CD4-positive, alpha-beta memory T cell (primary cell): ENCODE results near the gene TMEM87B. TPM values are rescaled to one million over a fixed set of nuclear protein-coding genes. Genes with fewer than 3 reads are reported as not detected.

Experiments
- CTCF ChIA-PET: fragments of 350-600 bp; sonication (Branson Sonifier 250); formaldehyde crosslinking; loops from one replicate; lab custom pipeline; 2021; ENCODE audit warnings: inconsistent platforms; ENCODE audit not compliant: partially characterized antibody; lab: Charles Lee
- POLR2A ChIA-PET: fragments of 350-600 bp; sonication (Branson Sonifier 250); formaldehyde crosslinking; loops from one replicate; lab custom pipeline; 2021; ENCODE audit not compliant: partially characterized antibody; lab: Charles Lee
- DNase-seq, 5 donors: peaks; one replicate each; pipeline versions ENCODE4 v3.0.0 to v3.0.0-alpha.2; 2020 to 2022; ENCODE audit warnings: mixed read lengths in 1 of 5
- H3K27ac ChIP-seq: one replicate; pipeline ENCODE4 v1.7.0; 2013; ENCODE audit warnings: low read depth, low read length
- H3K27me3 ChIP-seq: 2 replicates; pipeline ENCODE4 v1.7.0; 2013; ENCODE audit warnings: mild to moderate bottlenecking, low read length, moderate library complexity; ENCODE audit not compliant: insufficient read depth
- H3K36me3 ChIP-seq: 2 replicates; pipeline ENCODE4 v1.7.0; 2013; ENCODE audit warnings: mild to moderate bottlenecking, low read length, moderate library complexity; ENCODE audit not compliant: insufficient read depth
- H3K4me1 ChIP-seq: 2 replicates; pipeline ENCODE4 v1.7.0; 2013; ENCODE audit warnings: mild to moderate bottlenecking, low read length, moderate library complexity; ENCODE audit not compliant: insufficient read depth
- H3K4me3 ChIP-seq, 2 donors: one replicate each; pipeline ENCODE4 v1.7.0; 2013; ENCODE audit warnings: low read length in 2 of 2, mild to moderate bottlenecking in 1 of 2
- H3K9me3 ChIP-seq, 2 donors: one replicate each; pipeline ENCODE4 v1.7.0; 2013; ENCODE audit warnings: low read length in 2 of 2, control low read depth in 1 of 2; ENCODE audit not compliant: control insufficient read depth in 1 of 2
- H3K27ac Mint-ChIP-seq, 7 donors: one replicate each; pipeline ENCODE4 v1.8.0; 2020 to 2021; ENCODE audit warnings: mixed read lengths in 7 of 7, mild to moderate bottlenecking in 6 of 7, inconsistent platforms in 3 of 7, moderate library complexity in 3 of 7
- H3K27me3 Mint-ChIP-seq, 2 donors: one replicate each; pipeline ENCODE4 v1.8.0; 2020 to 2021; ENCODE audit warnings: mixed read lengths in 2 of 2
- H3K36me3 Mint-ChIP-seq, 2 donors: one replicate each; pipeline ENCODE4 v1.8.0; 2020 to 2021; ENCODE audit warnings: mixed read lengths in 2 of 2, inconsistent platforms in 1 of 2, mild to moderate bottlenecking in 1 of 2
- H3K4me1 Mint-ChIP-seq, 4 donors: one replicate each; pipeline ENCODE4 v1.8.0; 2020 to 2021; ENCODE audit warnings: mixed read lengths in 4 of 4, mild to moderate bottlenecking in 1 of 4
- H3K4me3 Mint-ChIP-seq, 8 donors: one replicate each; pipeline ENCODE4 v1.8.0; 2020 to 2021; ENCODE audit warnings: mixed read lengths in 8 of 8, mild to moderate bottlenecking in 7 of 8, moderate library complexity in 6 of 8, inconsistent platforms in 3 of 8
- H3K9me3 Mint-ChIP-seq, 8 donors: one replicate each; pipeline ENCODE4 v1.8.0; 2020 to 2021; ENCODE audit warnings: mixed read lengths in 8 of 8, mild to moderate bottlenecking in 5 of 8, inconsistent platforms in 3 of 8, moderate library complexity in 1 of 8
- intact Hi-C: fragments of 100-400 bp; cut with micrococcal nuclease; formaldehyde crosslinking; loops from one replicate; pipeline ENCODE4 v1.15.1; 2023
- polyA plus RNA-seq, 2 donors: library from polyadenylated mRNA; unstranded; fragments of 300-500 nt; fragmentation: Illumina TruSeq; gene quantifications; one replicate each; pipeline ENCODE4 v1.2.3, GENCODE V29; 2021
- total RNA-seq, 2 experiments: library from RNA; stranded (reverse); gene quantifications; one replicate each; pipeline ENCODE4 v1.2.3, GENCODE V29; 2021

Gene TMEM87B
- total and polyA plus RNA-seq, 4 experiments from 2014 or later = 12.5 to 28.7 (median 21.8) TPM

DNA sequence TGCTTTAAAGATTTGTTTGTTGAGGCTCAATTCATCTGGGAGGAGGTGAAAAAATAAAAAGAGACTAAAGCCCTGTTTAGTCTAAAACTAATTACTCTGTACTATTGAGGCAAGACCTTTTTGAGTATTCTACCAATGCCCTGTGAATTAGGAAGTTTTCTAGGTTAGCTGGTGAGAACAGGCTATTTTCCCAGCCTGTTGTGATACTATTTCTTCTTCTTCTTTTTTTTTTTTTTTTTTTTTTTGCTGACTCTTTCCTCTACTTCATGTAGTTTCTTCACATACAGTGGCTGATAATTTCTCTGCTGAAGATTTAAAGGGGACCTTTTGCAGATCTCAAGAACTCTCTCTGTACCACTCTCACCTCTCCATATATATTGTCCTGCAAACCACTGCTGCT, 8.8 kb upstream of the TMEM87B start:
- Histone ChIP-seq H3K9me3 (no peaks in the 10 kb centered on the region), H3K36me3 (no peaks in the 10 kb centered on the region), H3K27ac (no peak overlapping the region), H3K4me3 (no peak overlapping the region), H3K27me3 (no peaks in the 10 kb centered on the region), H3K4me1 (no peaks in the 10 kb centered on the region)
- ChIA-PET CTCF (interaction anchor here (0.6 to 1.6 kb wide), 5 partner anchors 8 to 159 kb away, joined by 3 to 7 read pairs (median 5); no protein-coding TSS in a partner anchor), POLR2A (no interaction called here)
- intact Hi-C loops = no loop called here
- H3K4me1 Mint-ChIP-seq = peaks cover 0 to 5% (median under 1%) of the 10 kb centered on the region in 4 donors
- no peak for DNase-seq
- no peaks in the 10 kb centered on the region for H3K36me3 Mint-ChIP-seq
- H3K9me3 Mint-ChIP-seq = peaks cover 0 to 8% (median 6%) of the 10 kb centered on the region in 8 donors
- no peak overlapping the region for H3K4me3 Mint-ChIP-seq
- no peak overlapping the region for H3K27ac Mint-ChIP-seq
- H3K27me3 Mint-ChIP-seq = peaks cover 2 to 9% of the 10 kb centered on the region in 2 donors

DNA sequence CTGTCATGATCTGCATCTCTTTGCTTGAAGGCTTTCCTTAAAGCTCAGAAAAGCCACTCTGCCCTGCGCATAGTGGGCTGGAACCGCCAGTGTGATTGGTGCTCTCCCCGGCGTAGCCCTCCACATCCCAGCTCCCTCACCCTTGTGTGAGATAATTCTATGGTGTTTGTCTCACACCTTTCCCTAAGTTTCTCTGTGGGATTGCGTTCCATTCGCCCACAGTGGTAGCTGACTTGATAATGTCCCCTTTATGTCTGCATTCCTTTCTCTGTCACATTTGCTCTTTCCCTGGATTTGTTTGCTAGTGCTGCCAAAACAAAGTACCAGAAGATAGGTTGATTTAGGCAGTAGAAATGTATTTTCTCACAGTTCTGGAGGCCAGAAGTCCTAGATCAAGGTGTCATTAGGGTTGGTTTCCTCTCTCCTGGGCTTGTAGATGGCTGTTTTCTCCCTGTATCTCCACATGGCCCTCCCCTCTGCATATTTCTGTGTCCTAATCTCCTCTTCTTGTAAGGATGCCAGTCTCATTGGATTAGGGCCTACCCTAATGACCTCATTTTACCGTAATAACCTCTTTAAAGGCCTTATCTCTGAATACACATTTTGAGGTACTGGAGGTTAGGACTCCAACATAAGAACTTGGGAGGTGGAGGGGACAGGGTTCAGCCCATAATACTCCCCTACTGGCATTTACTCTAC, 7.4 kb upstream of the TMEM87B start:
- peaks cover 0 to 5% (median under 1%) of the 10 kb centered on the region in 4 donors for H3K4me1 Mint-ChIP-seq
- ChIA-PET CTCF (interaction anchor here (0.9 to 1.6 kb wide), 4 partner anchors 11 to 160 kb away, joined by 3 to 15 read pairs (median 6); no protein-coding TSS in a partner anchor), POLR2A (no interaction called here)
- no peak overlapping the region for H3K27ac Mint-ChIP-seq
- H3K36me3 Mint-ChIP-seq = no peaks in the 10 kb centered on the region
- Histone ChIP-seq H3K4me1 (no peaks in the 10 kb centered on the region), H3K36me3 (no peaks in the 10 kb centered on the region), H3K4me3 (no peak overlapping the region), H3K27me3 (no peaks in the 10 kb centered on the region), H3K27ac (no peak overlapping the region), H3K9me3 (no peaks in the 10 kb centered on the region)
- no peak overlapping the region for H3K4me3 Mint-ChIP-seq
- H3K27me3 Mint-ChIP-seq = peaks cover 2 to 9% of the 10 kb centered on the region in 2 donors
- DNase-seq = no peak
- intact Hi-C loops = loop anchor here (1.0 kb wide), 1 partner anchor 160 kb away; no protein-coding TSS in a partner anchor
- H3K9me3 Mint-ChIP-seq = peaks cover 0 to 8% (median 6%) of the 10 kb centered on the region in 8 donors

DNA sequence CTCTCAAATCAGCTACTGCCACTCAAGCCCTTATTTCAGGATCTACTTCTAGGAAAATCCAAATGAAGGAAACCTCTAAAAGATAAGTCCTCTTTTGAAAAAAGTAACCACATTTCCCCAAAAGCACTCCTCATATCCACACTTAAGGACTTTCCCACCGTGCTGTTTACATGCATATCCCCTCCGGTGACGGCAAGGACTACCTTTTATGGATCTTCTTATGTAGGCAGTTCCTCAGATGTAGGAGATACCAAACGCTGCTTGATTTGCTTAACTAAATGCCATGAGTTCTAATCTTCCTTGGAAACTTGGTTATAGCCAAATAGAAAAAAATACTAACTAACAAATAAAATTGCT, 6.9 kb upstream of the TMEM87B start:
- H3K27me3 ChIP-seq = no peaks in the 10 kb centered on the region

DNA sequence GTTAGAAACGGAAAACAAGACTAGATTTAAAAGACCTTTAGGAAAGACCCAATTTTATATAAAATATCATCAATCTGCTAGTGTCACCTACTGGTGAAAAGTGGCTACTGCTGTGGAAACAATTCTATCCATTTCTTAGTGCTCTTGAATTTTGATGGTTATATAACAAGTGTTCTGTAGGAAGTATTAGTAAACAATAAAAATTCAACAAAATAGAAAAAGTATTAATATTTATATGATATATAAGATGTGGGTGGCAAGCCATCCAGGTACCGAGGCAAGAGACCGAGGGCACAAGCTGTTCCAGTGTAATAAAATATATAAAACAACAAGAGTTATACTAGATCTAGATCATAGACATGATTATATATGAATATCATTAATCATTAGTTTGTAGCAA, 6.2 kb upstream of the TMEM87B start:
- peaks cover 7 to 12% (median 8%) of the 10 kb centered on the region in 4 donors for H3K4me1 Mint-ChIP-seq
- intact Hi-C loops = loop anchor here (1.0 kb wide), 1 partner anchor 162 kb away; no protein-coding TSS in a partner anchor
- Histone ChIP-seq H3K36me3 (no peaks in the 10 kb centered on the region), H3K9me3 (no peaks in the 10 kb centered on the region), H3K27ac (no peak overlapping the region), H3K4me3 (no peak overlapping the region), H3K27me3 (no peaks in the 10 kb centered on the region), H3K4me1 (peaks cover 7% of the 10 kb centered on the region)
- no peak overlapping the region for H3K4me3 Mint-ChIP-seq
- peaks cover 0 to 8% (median 6%) of the 10 kb centered on the region in 8 donors for H3K9me3 Mint-ChIP-seq
- DNase-seq = peak; percentile 49 to 63 (median 55)
- CTCF ChIA-PET = interaction anchor here (1.6 kb wide), 1 partner anchor 161 kb away, joined by 15 read pairs; no protein-coding TSS in a partner anchor
- peaks cover 2 to 9% of the 10 kb centered on the region in 2 donors for H3K27me3 Mint-ChIP-seq
- no peaks in the 10 kb centered on the region for H3K36me3 Mint-ChIP-seq
- H3K27ac Mint-ChIP-seq = no peak overlapping the region
- POLR2A ChIA-PET = no interaction called here

More for the DNA sequence above, 6.9 kb upstream of the TMEM87B start:
- intact Hi-C loops = loop anchor here (1.0 kb wide), 1 partner anchor 161 kb away; no protein-coding TSS in a partner anchor
- Mint-ChIP-seq H3K27ac (no peak overlapping the region), H3K4me1 (peaks cover under 1 to 5% (median 1%) of the 10 kb centered on the region in 4 donors), H3K4me3 (no peak overlapping the region), H3K36me3 (no peaks in the 10 kb centered on the region), H3K9me3 (peaks cover 0 to 8% (median 6%) of the 10 kb centered on the region in 8 donors), H3K27me3 (peaks cover 2 to 9% of the 10 kb centered on the region in 2 donors)
- Histone ChIP-seq H3K27ac (no peak overlapping the region), H3K4me3 (no peak overlapping the region), H3K9me3 (no peaks in the 10 kb centered on the region), H3K36me3 (no peaks in the 10 kb centered on the region), H3K4me1 (no peaks in the 10 kb centered on the region)
- CTCF ChIA-PET = interaction anchor here (1.6 kb wide), 1 partner anchor 161 kb away, joined by 15 read pairs; no protein-coding TSS in a partner anchor
- no peak for DNase-seq
- POLR2A ChIA-PET = no interaction called here

DNA sequence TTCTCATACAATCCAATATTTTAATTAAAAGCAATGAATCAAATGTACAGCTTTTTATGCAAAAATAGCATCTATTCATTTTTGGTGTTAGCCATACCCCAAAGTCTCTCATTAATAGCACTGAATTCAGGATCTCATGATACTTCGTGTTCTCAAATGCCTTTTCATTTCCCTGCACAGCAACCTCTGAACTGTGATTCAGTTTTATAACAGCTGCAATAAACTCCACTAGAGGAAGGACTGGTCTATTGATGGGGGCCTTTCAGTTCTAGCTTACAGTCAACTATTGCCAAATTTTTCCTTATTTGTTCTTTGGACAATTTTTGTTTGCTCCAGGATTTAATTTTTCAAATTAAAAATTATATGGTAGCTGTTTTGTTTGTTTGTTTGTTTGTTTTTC, 4.8 kb upstream of the TMEM87B start:
- DNase-seq = no peak
- Histone ChIP-seq H3K27me3 (no peaks in the 10 kb centered on the region), H3K9me3 (no peaks in the 10 kb centered on the region), H3K27ac (no peak overlapping the region), H3K4me3 (no peak overlapping the region), H3K36me3 (no peaks in the 10 kb centered on the region), H3K4me1 (peaks cover 8% of the 10 kb centered on the region)
- H3K9me3 Mint-ChIP-seq = peaks cover 0 to 8% (median 4%) of the 10 kb centered on the region in 8 donors
- H3K4me3 Mint-ChIP-seq = no peak overlapping the region
- POLR2A ChIA-PET = no interaction called here
- intact Hi-C loops = loop anchor here (5.0 to 10.0 kb wide), 3 partner anchors 928 to 1554 kb away; partner anchors contain the start of genes BCL2L11 and BUB1
- peaks cover 0 to 3% of the 10 kb centered on the region in 2 donors for H3K36me3 Mint-ChIP-seq
- no peak overlapping the region for H3K27ac Mint-ChIP-seq
- H3K4me1 Mint-ChIP-seq = peaks cover 9 to 19% (median 10%) of the 10 kb centered on the region in 4 donors
- H3K27me3 Mint-ChIP-seq = peaks cover under 1 to 5% of the 10 kb centered on the region in 2 donors
- CTCF ChIA-PET = interaction anchor here (0.9 to 6.0 kb wide), 7 partner anchors 8 to 533 kb away, joined by 3 to 37 read pairs (median 3); no protein-coding TSS in a partner anchor

DNA sequence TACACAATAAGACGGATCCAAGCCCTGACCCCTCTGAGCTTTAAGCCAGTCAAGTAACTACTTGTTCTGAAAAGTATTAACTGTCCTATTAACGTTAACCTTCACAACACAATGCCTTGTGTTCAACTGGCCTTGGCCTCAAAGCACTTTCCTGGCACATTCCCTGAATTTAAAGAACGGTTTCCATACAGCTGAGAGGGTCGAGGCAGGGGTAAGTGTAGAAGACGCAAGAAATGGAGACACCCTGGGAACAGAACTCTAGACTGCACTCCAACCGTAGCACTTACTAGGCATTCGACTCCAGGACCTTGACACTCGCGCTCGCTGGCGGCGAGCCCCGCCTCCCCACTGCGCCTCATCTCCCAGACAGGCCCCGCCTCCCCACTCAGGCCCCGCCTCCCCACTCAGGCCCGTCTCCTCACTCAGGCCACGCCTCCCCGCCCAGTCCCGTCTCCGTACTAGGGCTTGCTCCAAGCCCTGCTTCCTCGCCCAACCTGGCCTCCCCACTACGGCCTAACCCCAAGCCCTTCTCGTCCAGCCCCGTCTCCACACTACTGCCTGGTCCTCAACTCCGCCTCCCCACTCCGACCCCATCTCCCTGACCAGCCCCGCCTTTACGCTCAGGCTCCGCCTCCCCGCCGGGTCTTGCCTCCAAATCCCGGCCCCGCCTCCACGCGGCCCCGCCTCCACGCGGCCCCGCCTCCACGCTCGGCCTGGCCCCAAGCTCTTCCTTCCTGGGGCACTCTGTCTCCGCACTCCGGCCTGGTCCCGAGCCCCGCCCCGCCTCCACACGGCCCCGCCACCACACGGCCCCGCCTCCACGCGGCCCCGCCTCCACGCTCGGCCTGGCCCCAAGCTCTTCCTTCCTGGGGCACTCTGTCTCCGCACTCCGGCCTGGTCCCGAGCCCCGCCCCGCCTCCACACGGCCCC, 887 bp upstream of the TMEM87B start:
- POLR2A ChIA-PET = interaction anchor here (0.6 to 2.0 kb wide), 13 partner anchors 10 to 1376 kb away, joined by 3 to 12 read pairs (median 6); partner anchors contain the start of genes ANAPC1, BCL2L11, BUB1 and CHCHD5
- Histone ChIP-seq H3K36me3 (no peaks in the 10 kb centered on the region), H3K4me3 (peak overlapping the region; percentile 10 to 71), H3K27me3 (no peaks in the 10 kb centered on the region), H3K9me3 (no peaks in the 10 kb centered on the region), H3K4me1 (peaks cover 35% of the 10 kb centered on the region), H3K27ac (peak overlapping the region; percentile 72)
- peak overlapping the region; percentile 94 to 99 (median 95) for H3K4me3 Mint-ChIP-seq
- H3K27me3 Mint-ChIP-seq = no peaks in the 10 kb centered on the region
- CTCF ChIA-PET = interaction anchor here (0.6 to 6.0 kb wide), 6 partner anchors 8 to 380 kb away, joined by 3 to 37 read pairs (median 4); no protein-coding TSS in a partner anchor
- peak; percentile 97 to 99 (median 98) for DNase-seq
- H3K36me3 Mint-ChIP-seq = peaks cover 7 to 16% of the 10 kb centered on the region in 2 donors
- H3K4me1 Mint-ChIP-seq = peaks cover 31 to 49% (median 39%) of the 10 kb centered on the region in 4 donors
- no peaks in the 10 kb centered on the region for H3K9me3 Mint-ChIP-seq
- intact Hi-C loops = loop anchor here (2.0 to 10.0 kb wide), 7 partner anchors 135 to 1837 kb away; partner anchors contain the start of genes ACTR3, ANAPC1, BCL2L11 and BUB1
- H3K27ac Mint-ChIP-seq = peak overlapping the region; percentile 80 to 100 (median 99)
